HEK293 (cell line): ENCODE measurements around the gene PKHD1.

Experiments
- ZNF292 ChIP-seq: fragments of 450-650 bp; formaldehyde crosslinking; IDR thresholded peaks from 2 replicates; pipeline ENCODE4 v1.5.1; 2016; ENCODE audit warnings: low read depth, missing biosample characterization, missing genetic modification characterization, borderline replicate concordance
- ZNF501 ChIP-seq: fragments of 450-650 bp; formaldehyde crosslinking; IDR thresholded peaks from 2 replicates; pipeline ENCODE4 v1.5.1; 2016; ENCODE audit warnings: missing biosample characterization, missing genetic modification characterization
- ZNF580 ChIP-seq: fragments of 450-650 bp; formaldehyde crosslinking; IDR thresholded peaks from 2 replicates; pipeline ENCODE4 v1.5.1; 2016; ENCODE audit warnings: missing biosample characterization, missing genetic modification characterization

GRCh38 chr6:51657491-51657890 is 429.9 kb downstream of the PKHD1 start:
- TF ChIP-seq ZNF501 (tag by site-specific recombination): no peak
- no peak for TF ChIP-seq ZNF580 (tag by site-specific recombination)
- TF ChIP-seq ZNF292 (tag by site-specific recombination): no peak
